Measurements from ENCODE around the gene TTLL11. TPM values are rescaled to one million over a fixed set of nuclear protein-coding genes. Genes with fewer than 3 reads are reported as not detected.

TTLL11 gene
- total RNA-seq, 1 experiment from 2014 or later: 13.6 TPM

DNA sequence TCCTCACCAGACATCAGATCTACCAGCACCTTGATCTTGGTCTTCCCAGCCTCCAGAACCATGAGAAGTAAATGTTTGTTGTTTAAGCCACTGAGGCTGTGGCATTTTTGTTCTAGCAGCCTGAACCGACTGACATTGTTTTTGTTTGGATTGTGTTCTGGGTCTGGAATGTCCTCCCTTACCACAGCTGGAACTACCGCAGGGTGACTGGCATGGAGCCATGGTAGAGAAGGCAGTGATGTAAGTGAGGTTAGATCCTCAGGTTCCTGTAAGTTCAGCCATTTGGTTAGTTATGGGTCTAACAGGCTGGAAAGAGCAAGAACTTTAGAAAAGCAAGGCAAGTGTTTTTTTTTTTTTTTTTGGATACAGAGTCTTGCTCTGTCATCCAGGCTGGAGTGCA lies 232.4 kb downstream of the TTLL11 start:
- Mint-ChIP-seq H3K4me1 (ENCODE audit: insufficient read depth, unreplicated experiment) (no peaks in the 10 kb centered on the region), H3K36me3 (ENCODE audit: insufficient read depth, unreplicated experiment) (peaks cover 8% of the 10 kb centered on the region), H3K9me3 (ENCODE audit: unreplicated experiment) (no peaks in the 10 kb centered on the region), H3K4me3 (ENCODE audit: unreplicated experiment) (no peak overlapping the region), H3K27me3 (ENCODE audit: insufficient read depth, unreplicated experiment) (no peaks in the 10 kb centered on the region), H3K27ac (ENCODE audit: low read depth, unreplicated experiment) (no peak overlapping the region)
- ChIA-PET POLR2A (no interaction called here), CTCF (interaction anchor here (0.8 kb wide), 1 partner anchor 8 kb away, joined by 4 read pairs; no protein-coding TSS in a partner anchor)
- BruUV-seq (replicated peaks): no TSS peak
- TF ChIP-seq, protein P1, sequence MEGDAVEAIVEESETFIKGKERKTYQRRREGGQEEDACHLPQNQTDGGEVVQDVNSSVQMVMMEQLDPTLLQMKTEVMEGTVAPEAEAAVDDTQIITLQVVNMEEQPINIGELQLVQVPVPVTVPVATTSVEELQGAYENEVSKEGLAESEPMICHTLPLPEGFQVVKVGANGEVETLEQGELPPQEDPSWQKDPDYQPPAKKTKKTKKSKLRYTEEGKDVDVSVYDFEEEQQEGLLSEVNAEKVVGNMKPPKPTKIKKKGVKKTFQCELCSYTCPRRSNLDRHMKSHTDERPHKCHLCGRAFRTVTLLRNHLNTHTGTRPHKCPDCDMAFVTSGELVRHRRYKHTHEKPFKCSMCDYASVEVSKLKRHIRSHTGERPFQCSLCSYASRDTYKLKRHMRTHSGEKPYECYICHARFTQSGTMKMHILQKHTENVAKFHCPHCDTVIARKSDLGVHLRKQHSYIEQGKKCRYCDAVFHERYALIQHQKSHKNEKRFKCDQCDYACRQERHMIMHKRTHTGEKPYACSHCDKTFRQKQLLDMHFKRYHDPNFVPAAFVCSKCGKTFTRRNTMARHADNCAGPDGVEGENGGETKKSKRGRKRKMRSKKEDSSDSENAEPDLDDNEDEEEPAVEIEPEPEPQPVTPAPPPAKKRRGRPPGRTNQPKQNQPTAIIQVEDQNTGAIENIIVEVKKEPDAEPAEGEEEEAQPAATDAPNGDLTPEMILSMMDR (IDR thresholded peaks at IDR 0.05; ENCODE audit: unreplicated experiment): no peak
- peak; percentile 63 for DNase-seq (ENCODE audit: unreplicated experiment)
- intact Hi-C loops (cut with micrococcal nuclease): loop anchor here (1.0 to 5.0 kb wide), 3 partner anchors 132 to 174 kb away; no protein-coding TSS in a partner anchor

DNA sequence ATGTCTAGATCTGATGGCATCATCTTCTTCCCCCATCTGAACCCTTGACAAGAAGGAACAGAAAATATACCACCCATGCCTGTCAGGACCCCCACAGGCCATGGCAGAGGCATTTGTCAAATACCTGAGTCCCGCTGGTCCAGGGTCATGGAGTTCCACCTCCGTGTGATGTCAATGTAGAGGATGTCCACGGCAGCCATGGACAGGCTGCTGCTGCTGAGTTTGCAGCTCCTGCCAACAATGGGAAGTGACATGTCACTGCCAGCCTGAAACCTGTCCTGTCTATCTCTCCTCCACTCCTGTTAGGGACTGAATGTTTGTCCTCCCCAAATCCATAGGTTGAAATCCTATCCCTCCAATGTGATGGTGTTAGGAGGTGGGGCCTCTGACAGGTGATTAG lies 232.9 kb downstream of the TTLL11 start:
- intact Hi-C loops (cut with micrococcal nuclease): loop anchor here (2.0 to 5.0 kb wide), 2 partner anchors 132 to 173 kb away; no protein-coding TSS in a partner anchor
- Mint-ChIP-seq H3K27ac (ENCODE audit: low read depth, unreplicated experiment) (no peak overlapping the region), H3K4me3 (ENCODE audit: unreplicated experiment) (no peak overlapping the region), H3K4me1 (ENCODE audit: insufficient read depth, unreplicated experiment) (no peaks in the 10 kb centered on the region), H3K9me3 (ENCODE audit: unreplicated experiment) (no peaks in the 10 kb centered on the region), H3K36me3 (ENCODE audit: insufficient read depth, unreplicated experiment) (peaks cover 8% of the 10 kb centered on the region), H3K27me3 (ENCODE audit: insufficient read depth, unreplicated experiment) (no peaks in the 10 kb centered on the region)
- ChIA-PET CTCF (interaction anchor here (0.9 kb wide), 1 partner anchor 27 kb away, joined by 5 read pairs; no protein-coding TSS in a partner anchor), POLR2A (no interaction called here)
- DNase-seq (ENCODE audit: unreplicated experiment): no peak
- TF ChIP-seq, protein P1 (IDR thresholded peaks at IDR 0.05; ENCODE audit: unreplicated experiment): no peak
- BruUV-seq (replicated peaks): no TSS peak

DNA sequence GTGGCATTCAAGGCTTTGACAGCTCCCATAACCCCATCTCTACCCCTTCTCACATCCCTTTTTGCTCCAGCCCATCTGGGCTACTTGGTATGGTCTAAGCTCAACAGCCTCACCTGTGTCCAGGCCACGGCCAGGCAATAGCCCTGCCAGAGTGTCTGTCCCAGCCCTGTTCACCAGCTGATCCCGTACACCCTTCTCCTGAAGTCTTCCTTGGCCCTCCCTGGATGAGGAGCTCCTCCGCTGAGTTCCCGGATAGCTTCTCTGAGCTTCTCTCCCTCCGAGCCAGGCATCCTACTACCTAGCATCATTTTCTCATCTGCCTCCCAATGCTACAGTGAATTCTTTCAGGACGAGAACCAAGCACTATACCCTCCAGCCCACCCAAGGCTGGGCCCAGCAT lies 233.5 kb downstream of the TTLL11 start:
- no peak for DNase-seq (ENCODE audit: unreplicated experiment)
- H3K27ac Mint-ChIP-seq (ENCODE audit: low read depth, unreplicated experiment): no peak overlapping the region
- H3K27me3 Mint-ChIP-seq (ENCODE audit: insufficient read depth, unreplicated experiment): no peaks in the 10 kb centered on the region
- TF ChIP-seq, protein P1 (IDR thresholded peaks at IDR 0.05; ENCODE audit: unreplicated experiment): no peak
- ChIA-PET POLR2A (no interaction called here), CTCF (interaction anchor here (0.5 to 0.9 kb wide), 4 partner anchors 13 to 190 kb away, joined by 3 to 5 read pairs (median 3); no protein-coding TSS in a partner anchor)
- H3K4me1 Mint-ChIP-seq (ENCODE audit: insufficient read depth, unreplicated experiment): no peaks in the 10 kb centered on the region
- no peak overlapping the region for H3K4me3 Mint-ChIP-seq (ENCODE audit: unreplicated experiment)
- intact Hi-C loops (cut with micrococcal nuclease): loop anchor here (2.0 to 5.0 kb wide), 2 partner anchors 133 to 173 kb away; no protein-coding TSS in a partner anchor
- peaks cover 8% of the 10 kb centered on the region for H3K36me3 Mint-ChIP-seq (ENCODE audit: insufficient read depth, unreplicated experiment)
- no TSS peak for BruUV-seq (replicated peaks)
- H3K9me3 Mint-ChIP-seq (ENCODE audit: unreplicated experiment): no peaks in the 10 kb centered on the region

DNA sequence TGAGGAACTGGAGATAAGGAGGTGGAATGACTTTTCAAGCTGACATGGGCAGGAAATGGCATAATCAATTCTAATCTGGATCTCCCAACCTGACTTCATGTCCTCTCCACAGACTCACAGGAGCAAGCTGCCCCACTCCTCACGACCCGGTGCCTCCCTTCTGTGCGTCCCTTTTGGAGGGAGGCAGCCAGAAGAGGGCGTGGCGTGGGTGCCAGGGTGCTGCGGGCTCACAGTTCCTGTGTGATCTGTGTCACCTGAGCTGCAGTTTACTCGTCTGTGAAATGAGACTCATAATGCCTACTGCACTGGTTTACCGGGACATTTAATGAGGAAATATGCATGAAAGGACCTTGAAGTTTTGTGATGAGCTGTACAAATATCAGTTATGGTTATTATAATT lies 234.3 kb downstream of the TTLL11 start:
- TF ChIP-seq, protein P1 (IDR thresholded peaks at IDR 0.05; ENCODE audit: unreplicated experiment): no peak
- intact Hi-C loops (cut with micrococcal nuclease): no loop called here
- Mint-ChIP-seq H3K27me3 (ENCODE audit: insufficient read depth, unreplicated experiment) (no peaks in the 10 kb centered on the region), H3K9me3 (ENCODE audit: unreplicated experiment) (no peaks in the 10 kb centered on the region), H3K4me1 (ENCODE audit: insufficient read depth, unreplicated experiment) (no peaks in the 10 kb centered on the region), H3K4me3 (ENCODE audit: unreplicated experiment) (no peak overlapping the region), H3K27ac (ENCODE audit: low read depth, unreplicated experiment) (no peak overlapping the region), H3K36me3 (ENCODE audit: insufficient read depth, unreplicated experiment) (peaks cover 8% of the 10 kb centered on the region)
- ChIA-PET POLR2A (no interaction called here), CTCF (no interaction called here)
- DNase-seq (ENCODE audit: unreplicated experiment): no peak
- BruUV-seq (replicated peaks): no TSS peak
